ENCODE measurements around the gene PRR22.

- no peak for TF ChIP-seq CTCF (IDR thresholded peaks at IDR 0.05)
- TF ChIP-seq POLR2A (IDR thresholded peaks at IDR 0.05): no peak
These were observed at the start of gene PRR22 for GRCh38 chr19:5784581-5785147.

All from uterus (tissue), 2 donors.